ENCODE results near the gene PRKCE. TPM values are rescaled to one million over a fixed set of nuclear protein-coding genes. Genes with fewer than 3 reads are reported as not detected.

Gene PRKCE
- total and polyA plus RNA-seq, 4 experiments from 2014 or later, result 1.8 to 21.7 (median 11.0) TPM

GRCh38 chr2:45962177-45962921 is 310.9 kb downstream of the PRKCE start:
- no peak for DNase-seq
- Mint-ChIP-seq H3K36me3 (no peaks in the 10 kb centered on the region), H3K4me1 (peaks cover 8 to 28% (median 15%) of the 10 kb centered on the region in 4 donors), H3K4me3 (no peak overlapping the region), H3K9me3 (no peaks in the 10 kb centered on the region), H3K27me3 (no peaks in the 10 kb centered on the region), H3K27ac (peak overlapping the region in 1 of 7 donors; percentile 0)
- Histone ChIP-seq H3K36me3 (ENCODE audit: insufficient read depth, low read length) (no peaks in the 10 kb centered on the region), H3K27ac (ENCODE audit: low read depth, low read length) (no peak overlapping the region), H3K4me1 (ENCODE audit: insufficient read depth, low read length) (peaks cover 14% of the 10 kb centered on the region), H3K27me3 (ENCODE audit: insufficient read depth, low read length) (no peaks in the 10 kb centered on the region), H3K9me3 (ENCODE audit: control insufficient read depth in 1 of 2, low read length in 2 of 2) (no peaks in the 10 kb centered on the region), H3K4me3 (ENCODE audit: low read length in 2 of 2) (no peak overlapping the region)
- intact Hi-C loops (cut with micrococcal nuclease), result no loop called here
- CTCF ChIA-PET (ENCODE audit: partially characterized antibody), result no interaction called here
- POLR2A ChIA-PET (ENCODE audit: partially characterized antibody), result no interaction called here

GRCh38 chr2:45963816-45964215 is 312.3 kb downstream of the PRKCE start:
- Mint-ChIP-seq H3K27ac (no peak overlapping the region), H3K9me3 (no peaks in the 10 kb centered on the region), H3K4me3 (no peak overlapping the region), H3K27me3 (no peaks in the 10 kb centered on the region), H3K4me1 (peaks cover 8 to 28% (median 15%) of the 10 kb centered on the region in 4 donors), H3K36me3 (no peaks in the 10 kb centered on the region)
- no peak overlapping the region for H3K4me3 ChIP-seq (ENCODE audit: low read length in 2 of 2)
- H3K27me3 ChIP-seq (ENCODE audit: insufficient read depth, low read length), result no peaks in the 10 kb centered on the region
- DNase-seq, result no peak
- H3K27ac ChIP-seq (ENCODE audit: low read depth, low read length), result no peak overlapping the region
- intact Hi-C loops (cut with micrococcal nuclease), result no loop called here
- no peaks in the 10 kb centered on the region for H3K36me3 ChIP-seq (ENCODE audit: insufficient read depth, low read length)
- H3K4me1 ChIP-seq (ENCODE audit: insufficient read depth, low read length), result peaks cover 14% of the 10 kb centered on the region
- CTCF ChIA-PET (ENCODE audit: partially characterized antibody), result no interaction called here
- H3K9me3 ChIP-seq (ENCODE audit: control insufficient read depth in 1 of 2, low read length in 2 of 2), result no peaks in the 10 kb centered on the region
- POLR2A ChIA-PET (ENCODE audit: partially characterized antibody), result no interaction called here

- intact Hi-C loops (cut with micrococcal nuclease), result no loop called here
- Mint-ChIP-seq H3K36me3 (no peaks in the 10 kb centered on the region), H3K27ac (peak overlapping the region in 1 of 7 donors; percentile 45), H3K9me3 (no peaks in the 10 kb centered on the region), H3K4me3 (peak overlapping the region in 2 of 8 donors; percentile 10 to 50), H3K27me3 (no peaks in the 10 kb centered on the region), H3K4me1 (peaks cover 8 to 28% (median 15%) of the 10 kb centered on the region in 4 donors)
- H3K27me3 ChIP-seq (ENCODE audit: insufficient read depth, low read length), result no peaks in the 10 kb centered on the region
- H3K9me3 ChIP-seq (ENCODE audit: control insufficient read depth in 1 of 2, low read length in 2 of 2), result no peaks in the 10 kb centered on the region
- H3K4me3 ChIP-seq (ENCODE audit: low read length in 2 of 2), result no peak overlapping the region
- DNase-seq, result no peak
- POLR2A ChIA-PET (ENCODE audit: partially characterized antibody), result no interaction called here
- H3K4me1 ChIP-seq (ENCODE audit: insufficient read depth, low read length), result peaks cover 14% of the 10 kb centered on the region
- no peaks in the 10 kb centered on the region for H3K36me3 ChIP-seq (ENCODE audit: insufficient read depth, low read length)
- H3K27ac ChIP-seq (ENCODE audit: low read depth, low read length), result no peak overlapping the region
- CTCF ChIA-PET (ENCODE audit: partially characterized antibody), result no interaction called here
These were observed 312.9 kb downstream of the PRKCE start for GRCh38 chr2:45964223-45964841.

- Histone ChIP-seq H3K27ac (ENCODE audit: low read depth, low read length) (no peak overlapping the region), H3K4me1 (ENCODE audit: insufficient read depth, low read length) (peaks cover 14% of the 10 kb centered on the region), H3K27me3 (ENCODE audit: insufficient read depth, low read length) (no peaks in the 10 kb centered on the region), H3K36me3 (ENCODE audit: insufficient read depth, low read length) (no peaks in the 10 kb centered on the region), H3K4me3 (ENCODE audit: low read length in 2 of 2) (no peak overlapping the region), H3K9me3 (ENCODE audit: control insufficient read depth in 1 of 2, low read length in 2 of 2) (no peaks in the 10 kb centered on the region)
- intact Hi-C loops (cut with micrococcal nuclease), result no loop called here
- ChIA-PET POLR2A (ENCODE audit: partially characterized antibody) (no interaction called here), CTCF (ENCODE audit: partially characterized antibody) (no interaction called here)
- Mint-ChIP-seq H3K36me3 (no peaks in the 10 kb centered on the region), H3K4me3 (peak overlapping the region in 2 of 8 donors; percentile 10 to 50), H3K27me3 (no peaks in the 10 kb centered on the region), H3K9me3 (no peaks in the 10 kb centered on the region), H3K4me1 (peaks cover 8 to 28% (median 15%) of the 10 kb centered on the region in 4 donors), H3K27ac (peak overlapping the region in 1 of 7 donors; percentile 45)
- no peak for DNase-seq
These were observed 313.4 kb downstream of the PRKCE start for GRCh38 chr2:45964906-45965305.

- no peak overlapping the region for H3K27ac Mint-ChIP-seq
- CTCF ChIA-PET (ENCODE audit: partially characterized antibody), result no interaction called here
These were observed 314.5 kb downstream of the PRKCE start for GRCh38 chr2:45965871-45966498.

GRCh38 chr2:45968946-45969584 is 317.6 kb downstream of the PRKCE start:
- H3K4me3 Mint-ChIP-seq, result no peak overlapping the region
- H3K36me3 ChIP-seq (ENCODE audit: insufficient read depth, low read length), result no peaks in the 10 kb centered on the region
- no peak for DNase-seq
- H3K4me3 ChIP-seq (ENCODE audit: low read length in 2 of 2), result no peak overlapping the region
- no peak overlapping the region for H3K27ac Mint-ChIP-seq
- H3K27me3 ChIP-seq (ENCODE audit: insufficient read depth, low read length), result no peaks in the 10 kb centered on the region
- H3K9me3 ChIP-seq (ENCODE audit: control insufficient read depth in 1 of 2, low read length in 2 of 2), result no peaks in the 10 kb centered on the region
- intact Hi-C loops (cut with micrococcal nuclease), result no loop called here
- CTCF ChIA-PET (ENCODE audit: partially characterized antibody), result interaction anchor here (0.7 kb wide), 1 partner anchor 11 kb away, joined by 3 read pairs; no protein-coding TSS in a partner anchor
- H3K4me1 Mint-ChIP-seq, result peaks cover 8 to 19% (median 11%) of the 10 kb centered on the region in 4 donors
- peaks cover 12% of the 10 kb centered on the region for H3K4me1 ChIP-seq (ENCODE audit: insufficient read depth, low read length)
- no peaks in the 10 kb centered on the region for H3K36me3 Mint-ChIP-seq
- POLR2A ChIA-PET (ENCODE audit: partially characterized antibody), result no interaction called here
- H3K27ac ChIP-seq (ENCODE audit: low read depth, low read length), result no peak overlapping the region
- H3K9me3 Mint-ChIP-seq, result no peaks in the 10 kb centered on the region
- no peaks in the 10 kb centered on the region for H3K27me3 Mint-ChIP-seq

More at GRCh38 chr2:45965871-45966498, 314.5 kb downstream of the PRKCE start:
- intact Hi-C loops (cut with micrococcal nuclease), result no loop called here
- peaks cover 14% of the 10 kb centered on the region for H3K4me1 ChIP-seq (ENCODE audit: insufficient read depth, low read length)
- no peak for DNase-seq
- no peak overlapping the region for H3K4me3 ChIP-seq (ENCODE audit: low read length in 2 of 2)
- no peaks in the 10 kb centered on the region for H3K27me3 ChIP-seq (ENCODE audit: insufficient read depth, low read length)
- H3K27ac ChIP-seq (ENCODE audit: low read depth, low read length), result no peak overlapping the region
- no peaks in the 10 kb centered on the region for H3K36me3 ChIP-seq (ENCODE audit: insufficient read depth, low read length)
- POLR2A ChIA-PET (ENCODE audit: partially characterized antibody), result no interaction called here
- Mint-ChIP-seq H3K36me3 (no peaks in the 10 kb centered on the region), H3K4me3 (peak overlapping the region in 1 of 8 donors; percentile 22), H3K27me3 (no peaks in the 10 kb centered on the region), H3K4me1 (peaks cover 8 to 28% (median 15%) of the 10 kb centered on the region in 4 donors), H3K9me3 (no peaks in the 10 kb centered on the region)
- H3K9me3 ChIP-seq (ENCODE audit: control insufficient read depth in 1 of 2, low read length in 2 of 2), result no peaks in the 10 kb centered on the region

- Histone ChIP-seq H3K4me1 (ENCODE audit: insufficient read depth, low read length) (no peaks in the 10 kb centered on the region), H3K4me3 (ENCODE audit: low read length in 2 of 2) (no peak overlapping the region), H3K27me3 (ENCODE audit: insufficient read depth, low read length) (no peaks in the 10 kb centered on the region), H3K36me3 (ENCODE audit: insufficient read depth, low read length) (no peaks in the 10 kb centered on the region), H3K9me3 (ENCODE audit: control insufficient read depth in 1 of 2, low read length in 2 of 2) (no peaks in the 10 kb centered on the region), H3K27ac (ENCODE audit: low read depth, low read length) (no peak overlapping the region)
- peaks cover 0 to 4% (median 0%) of the 10 kb centered on the region in 4 donors for H3K4me1 Mint-ChIP-seq
- CTCF ChIA-PET (ENCODE audit: partially characterized antibody), result no interaction called here
- POLR2A ChIA-PET (ENCODE audit: partially characterized antibody), result no interaction called here
- DNase-seq, result no peak
- no peak overlapping the region for H3K4me3 Mint-ChIP-seq
- H3K27ac Mint-ChIP-seq, result no peak overlapping the region
- no peaks in the 10 kb centered on the region for H3K36me3 Mint-ChIP-seq
- H3K27me3 Mint-ChIP-seq, result no peaks in the 10 kb centered on the region
- no peaks in the 10 kb centered on the region for H3K9me3 Mint-ChIP-seq
- intact Hi-C loops (cut with micrococcal nuclease), result no loop called here
These were observed 322.0 kb downstream of the PRKCE start for GRCh38 chr2:45973426-45973825.

Measured in CD4-positive, alpha-beta memory T cell (primary cell).